CD1c-positive myeloid dendritic cell (primary cell): Measurements from ENCODE around the gene CALCOCO2.
A peak's percentile ranks its signal among the peaks of the same experiment; 100 is the strongest.
"Not testable (repeated sequence)": the region's sequence is repeated elsewhere in the genome, so short reads cannot be mapped to it uniquely, and the experiment has no call there.

Experiments used
- DNase-seq: peaks from one replicate; pipeline ENCODE4 v3.0.0-alpha.2; 2016; ENCODE audit errors: extremely low spot score

The CALCOCO2 gene

GRCh38 chr17:48825446-48826381, 5.1 kb upstream of the CALCOCO2 start:
- DNase-seq: no peak

DNA sequence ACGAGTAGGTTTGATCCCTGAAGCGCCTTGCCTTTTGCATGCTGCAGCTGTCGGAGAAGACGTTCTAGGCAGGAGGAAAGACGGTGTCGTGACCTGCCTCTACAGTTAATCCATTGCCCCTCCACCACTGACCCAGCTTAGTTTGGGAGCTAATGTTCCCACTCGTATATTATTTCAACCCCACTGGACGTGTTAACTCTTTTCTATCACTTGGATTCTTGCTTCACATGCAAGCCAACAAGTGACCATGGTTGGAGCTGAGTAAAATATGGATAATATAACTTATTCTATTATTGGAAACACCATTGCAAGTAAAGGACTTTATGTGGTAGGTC, 681 bp downstream of the CALCOCO2 start:
- no peak for DNase-seq

GRCh38 chr17:48834973-48835372, 4.1 kb downstream of the CALCOCO2 start:
- no peak for DNase-seq

- DNase-seq: no peak
Measured at GRCh38 chr17:48835971-48836370, 5.1 kb downstream of the CALCOCO2 start.

GRCh38 chr17:48837458-48837857, 6.6 kb downstream of the CALCOCO2 start:
- DNase-seq: peak; percentile 51

DNA sequence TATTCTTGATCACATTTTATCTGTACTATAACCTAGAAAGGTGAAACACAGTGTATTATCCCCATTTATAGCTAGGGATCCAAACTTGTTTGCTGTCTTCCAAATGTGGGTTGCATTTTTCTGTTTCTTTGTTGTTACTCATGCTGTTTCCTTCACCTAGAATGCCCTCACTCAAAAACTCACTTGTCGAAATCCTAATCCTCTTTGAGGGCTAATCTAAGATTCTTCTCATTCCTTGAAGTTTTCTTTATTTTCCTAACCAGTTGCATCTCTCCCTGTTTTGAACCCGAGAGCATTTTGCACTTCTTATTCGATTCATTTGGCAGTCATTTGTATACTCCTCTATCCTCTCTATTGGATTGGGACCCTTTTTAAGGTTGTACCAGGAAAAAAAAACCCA, 9.6 kb downstream of the CALCOCO2 start:
- no peak for DNase-seq

- peak; percentile 85 for DNase-seq
Measured at GRCh38 chr17:48841395-48841831, 10.6 kb downstream of the CALCOCO2 start.

DNA sequence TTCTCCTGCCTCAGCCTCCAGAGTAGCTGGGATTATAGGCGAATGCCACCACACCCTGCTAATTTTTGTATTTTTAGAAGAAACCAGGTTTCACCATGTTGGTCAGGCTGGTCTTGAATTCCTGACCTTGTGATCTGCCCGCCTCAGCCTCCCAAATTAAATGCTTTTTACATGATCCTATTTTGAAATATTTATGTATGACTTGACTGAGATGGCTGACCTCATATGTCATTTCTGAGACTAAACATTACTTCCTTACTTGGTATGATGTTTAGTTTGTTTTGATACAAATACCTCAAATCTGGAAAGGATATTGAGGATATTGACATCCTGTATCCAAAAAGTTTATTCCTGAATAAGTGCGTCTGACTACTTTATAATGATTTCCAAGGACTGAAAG, 11.9 kb downstream of the CALCOCO2 start:
- DNase-seq: no peak

DNA sequence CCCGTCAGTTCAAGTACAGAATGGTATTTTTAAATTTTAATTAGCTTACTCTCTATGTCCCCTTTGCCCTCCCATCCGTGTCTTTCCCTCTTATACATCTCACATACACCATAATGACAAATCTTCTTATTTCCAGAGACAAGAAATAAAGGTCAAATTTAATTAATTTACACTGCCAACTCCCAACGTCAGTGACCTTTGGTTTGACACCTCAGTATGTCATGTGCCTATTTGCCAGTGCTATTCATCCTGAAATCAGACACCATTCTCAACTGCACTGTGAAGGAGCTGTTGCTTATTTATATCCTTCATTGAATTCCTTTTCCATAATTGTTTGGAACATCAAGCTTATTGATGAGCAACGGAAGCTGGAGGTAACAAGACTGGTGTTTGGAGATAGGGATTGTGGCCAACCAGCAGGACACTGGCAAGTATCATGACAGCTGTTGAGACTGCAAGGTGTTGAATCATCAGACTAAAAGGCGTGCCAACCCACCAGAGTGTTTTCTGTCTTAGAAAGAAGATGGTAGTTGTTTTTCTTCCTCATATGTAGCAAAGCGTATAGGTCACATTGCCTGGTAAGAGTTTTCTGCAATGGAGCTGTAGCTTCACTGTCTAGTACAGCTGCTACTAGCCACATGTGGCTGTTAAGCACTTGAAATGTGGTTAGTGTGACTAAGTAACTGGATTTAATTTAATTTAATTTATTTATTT, 12.5 kb downstream of the CALCOCO2 start:
- DNase-seq: no peak

DNA sequence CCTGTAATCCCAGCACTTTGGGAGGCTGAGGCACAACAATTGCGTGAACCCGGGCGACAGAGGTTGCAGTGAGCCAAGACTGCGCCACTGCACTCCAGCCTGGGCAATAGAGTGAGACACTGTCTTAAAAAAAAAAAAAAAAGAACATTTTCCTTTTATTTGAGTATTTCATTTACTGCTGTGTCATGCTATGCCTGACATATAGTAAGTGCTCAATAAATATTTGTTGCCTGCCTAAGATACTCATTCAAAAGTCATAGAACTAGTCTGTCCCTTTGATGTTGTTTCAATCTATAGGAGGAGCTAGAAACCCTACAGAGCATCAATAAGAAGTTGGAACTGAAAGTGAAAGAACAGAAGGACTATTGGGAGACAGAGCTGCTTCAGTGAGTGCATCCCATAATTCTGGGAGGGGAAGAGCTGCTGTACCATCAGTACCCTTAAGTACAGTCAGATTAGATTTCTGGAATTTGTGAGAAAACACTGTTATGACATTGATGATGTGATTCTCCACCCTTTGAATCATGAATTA, 20.0 kb downstream of the CALCOCO2 start:
- DNase-seq: no peak

- no peak for DNase-seq
Measured at GRCh38 chr17:48854774-48855476, 24.1 kb downstream of the CALCOCO2 start.

DNA sequence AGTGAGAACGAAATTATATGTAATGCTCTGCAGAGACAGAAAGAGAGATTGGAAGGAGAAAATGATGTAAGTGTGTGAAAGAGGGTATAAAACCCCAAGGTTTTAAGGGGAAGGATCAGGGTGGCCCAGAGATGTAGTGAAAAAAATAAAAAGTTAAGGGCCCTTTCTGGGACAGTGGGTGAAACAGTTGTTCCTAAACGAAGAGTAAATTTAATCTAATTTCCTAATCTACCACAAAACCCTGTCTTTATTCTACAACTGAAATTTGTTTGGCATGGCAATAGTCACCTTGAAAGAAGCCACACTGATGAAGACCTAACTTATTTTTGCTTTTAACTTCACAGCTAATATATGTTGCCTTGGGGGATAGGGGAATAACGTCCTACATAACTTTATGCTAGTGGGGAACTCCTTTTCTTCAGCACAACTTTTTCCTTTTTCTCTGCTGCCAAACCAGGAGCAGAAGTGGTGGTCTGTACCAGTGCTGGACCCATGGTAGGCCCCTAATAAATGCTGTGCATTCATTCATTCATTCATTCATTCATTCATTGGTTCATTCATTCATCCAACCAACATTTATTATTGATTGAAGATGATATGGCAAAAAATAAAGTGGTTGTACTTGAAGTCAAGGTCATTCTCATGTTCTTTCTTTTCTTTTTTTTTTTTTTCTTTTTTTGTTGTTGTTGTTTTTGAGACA, 25.4 kb downstream of the CALCOCO2 start:
- no peak for DNase-seq

- no peak for DNase-seq
Measured at GRCh38 chr17:48860034-48860433, 29.2 kb downstream of the CALCOCO2 start.

DNA sequence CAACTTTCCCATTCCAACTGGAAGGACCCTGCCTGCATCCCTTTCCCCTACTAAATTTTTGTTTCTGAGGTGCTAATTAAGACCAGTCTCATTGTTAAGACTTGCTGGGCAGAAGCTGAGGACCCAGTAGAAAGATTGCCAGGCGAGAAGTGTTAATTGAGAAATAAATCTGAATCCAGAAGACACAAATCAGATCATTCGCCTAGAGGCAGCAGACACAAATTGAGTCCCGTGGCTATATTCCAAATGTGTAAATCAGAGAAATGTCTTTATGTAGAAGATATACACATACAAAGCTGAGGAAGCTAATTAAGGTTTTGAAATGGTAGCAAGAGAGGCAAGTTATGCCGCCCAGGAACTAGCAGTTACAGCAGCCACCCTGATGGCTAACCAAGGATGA, 29.6 kb downstream of the CALCOCO2 start:
- no peak for DNase-seq

- DNase-seq: no peak
Measured at GRCh38 chr17:48868916-48869500, 38.2 kb downstream of the CALCOCO2 start.

DNA sequence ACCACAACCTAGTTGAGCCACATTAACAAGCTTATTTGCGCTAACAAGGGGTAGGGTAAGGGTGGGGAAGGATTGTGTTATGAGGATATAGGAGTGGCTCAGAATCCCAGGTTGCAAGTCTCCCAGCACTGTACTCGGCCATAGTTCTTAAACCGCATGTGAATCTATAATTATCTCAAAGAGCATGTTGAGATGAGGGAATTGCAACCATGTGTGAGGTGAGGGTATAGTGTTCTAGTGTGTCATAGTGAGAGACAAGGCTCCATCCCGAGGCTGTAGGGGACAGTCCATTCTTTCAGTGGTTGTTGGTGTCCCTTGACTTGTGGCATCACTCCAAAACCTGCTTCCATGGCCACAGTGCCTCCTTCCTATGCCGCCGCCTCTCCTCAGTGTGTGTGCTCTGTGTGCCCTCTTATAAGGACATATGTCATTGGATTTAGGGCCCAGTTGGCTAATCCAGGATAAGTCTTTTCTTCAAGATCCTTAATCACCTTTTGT, 39.0 kb downstream of the CALCOCO2 start:
- no peak for DNase-seq

DNA sequence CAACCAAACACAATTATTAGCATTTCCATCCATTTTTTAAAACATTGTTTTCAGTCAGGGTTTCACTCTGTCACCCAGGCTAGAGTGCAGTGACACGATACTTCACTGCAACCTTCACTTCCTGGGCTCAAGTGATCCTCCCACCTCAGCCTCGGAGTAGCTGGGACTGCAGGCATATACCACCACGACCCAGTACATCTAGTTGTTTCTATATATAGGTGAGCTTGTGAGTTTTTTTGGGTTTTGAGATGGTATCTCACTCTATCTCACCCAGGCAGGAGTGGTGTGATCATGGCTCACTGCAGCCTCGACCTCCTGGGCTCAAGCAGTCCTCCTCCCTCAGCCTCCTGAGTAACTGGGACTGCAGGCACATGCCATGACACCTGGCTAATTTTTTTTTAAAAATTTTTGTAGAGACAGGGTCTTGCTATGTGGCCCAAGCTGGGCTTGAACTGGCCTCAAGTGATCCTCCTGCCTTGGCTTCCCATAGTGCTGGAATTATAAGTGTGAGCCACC, 40.3 kb downstream of the CALCOCO2 start:
- no peak for DNase-seq

DNA sequence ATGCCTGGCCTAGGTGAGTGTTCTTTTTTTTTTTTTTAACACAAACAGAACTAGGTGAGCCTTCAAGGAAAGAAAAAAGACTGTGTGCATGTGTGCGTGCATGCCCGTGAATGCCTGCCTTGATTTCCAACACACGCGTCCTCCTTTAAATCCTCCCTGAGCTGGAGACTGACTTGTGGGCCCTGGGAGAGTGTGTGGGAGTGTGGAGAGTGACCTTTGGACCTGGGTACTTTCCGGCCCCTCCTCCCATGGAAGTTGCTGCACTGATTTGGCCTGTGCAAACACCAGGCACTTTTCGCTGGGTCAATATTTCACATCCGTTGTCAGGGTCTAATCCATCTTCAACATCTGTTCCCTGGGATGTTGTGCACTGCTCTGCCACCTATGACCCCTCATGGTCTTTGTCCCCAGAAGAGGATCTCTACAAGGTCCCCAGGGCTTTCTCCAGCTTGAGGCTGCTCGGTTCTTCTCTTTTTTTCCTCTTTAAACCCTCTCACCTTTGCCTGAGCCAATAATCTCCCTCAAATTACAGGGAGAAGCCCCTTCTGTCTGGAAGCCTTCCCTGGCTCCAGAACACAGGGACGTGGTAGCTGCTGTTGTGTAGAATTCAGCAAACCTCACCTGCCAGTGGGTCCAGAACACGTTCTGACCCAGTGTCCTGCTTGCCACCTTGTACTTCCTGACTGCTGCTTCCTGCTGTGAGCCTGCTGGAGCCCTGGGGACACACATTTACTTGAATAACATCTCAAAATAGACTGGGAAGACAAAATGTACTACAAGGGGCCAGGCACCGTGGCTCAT, 40.9 kb downstream of the CALCOCO2 start:
- no peak for DNase-seq

DNA sequence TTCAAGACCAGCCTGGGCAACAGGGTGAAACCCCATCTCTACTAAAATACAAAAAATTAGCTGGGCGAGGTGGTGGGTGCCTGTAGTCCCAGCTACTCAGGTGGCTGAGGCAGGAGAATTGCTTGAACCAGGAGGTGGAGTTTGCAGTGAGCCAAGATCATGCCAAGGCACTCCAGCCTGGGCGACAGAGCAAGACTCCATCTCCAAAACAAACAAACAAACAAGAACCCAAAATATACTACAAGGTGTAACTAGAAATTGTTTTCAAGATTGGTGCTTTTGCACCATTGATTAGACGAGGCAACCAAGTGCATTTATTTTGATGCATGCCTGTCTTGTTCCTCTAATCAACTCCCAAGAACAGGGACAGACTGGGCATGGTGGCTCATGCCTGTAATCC, 41.6 kb downstream of the CALCOCO2 start:
- not testable (repeated sequence) for DNase-seq

DNA sequence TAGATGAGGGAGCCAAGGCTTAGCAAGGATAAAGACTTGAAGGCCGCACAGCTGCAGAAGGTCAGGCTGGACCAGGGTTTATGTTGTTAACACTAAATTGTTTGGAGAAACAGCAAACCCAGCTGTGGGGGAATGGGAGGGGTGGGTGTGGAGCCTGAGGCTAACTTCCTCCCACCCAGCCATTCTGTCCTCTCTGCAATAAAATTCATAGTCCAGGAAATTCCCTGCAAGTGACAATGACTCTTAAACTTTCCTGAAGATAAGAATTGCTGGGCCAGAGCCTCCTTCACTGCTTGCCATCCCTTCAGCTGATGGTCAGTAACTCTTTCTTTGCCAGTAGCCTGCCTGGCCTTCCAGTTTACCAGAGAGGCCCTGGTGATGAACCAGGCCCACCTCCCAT, 42.4 kb downstream of the CALCOCO2 start:
- no peak for DNase-seq
